Activated CD4-positive, alpha-beta T cell treated with anti-CD3 and anti-CD28 coated beads, Interleukin-2, Interleukin-4, amounts not matched to agents 100 ng/mL and 50 ng/mL, durations not matched to agents 16 hours and 8 hours (primary cell): Measurements from ENCODE around the gene RFC5.
"Not testable (repeated sequence)": the region's sequence is repeated elsewhere in the genome, so short reads cannot be mapped to it uniquely, and the experiment has no call there.

Experiments used
- DNase-seq: peaks from one replicate; pipeline ENCODE4 v3.0.0-alpha.2; 2020; ENCODE audit warnings: low spot score

RFC5 gene

GRCh38 chr12:118016424-118017264 lies at the start of gene RFC5:
Gene RFC5, plus strand, starts transcription at chr12:118016703. Its CDS starts 125 bp downstream, at chr12:118016828.
- DNase-seq: peak; percentile 98

GRCh38 chr12:117967043-117967442 lies 49.5 kb upstream of the RFC5 start:
- DNase-seq: no peak

DNA sequence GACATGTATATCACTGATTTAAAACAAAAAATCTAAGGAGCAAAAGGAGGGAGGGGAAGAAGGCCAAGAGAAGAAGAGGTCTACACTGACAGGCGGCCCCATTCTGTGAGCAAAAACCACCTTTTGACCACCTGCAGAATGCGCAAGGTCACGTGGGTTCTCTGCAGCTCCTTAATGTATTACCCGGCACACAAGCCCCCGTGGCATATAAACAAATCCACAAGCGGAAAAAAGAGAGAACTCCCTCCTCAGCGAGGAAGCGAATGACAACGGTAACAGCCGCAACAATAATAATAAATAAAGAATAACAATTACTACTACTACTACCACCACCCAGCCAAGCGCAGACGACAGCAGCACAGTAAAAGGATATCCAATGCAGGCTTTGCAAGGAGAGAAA lies 49.0 kb upstream of the RFC5 start:
- no peak for DNase-seq

DNA sequence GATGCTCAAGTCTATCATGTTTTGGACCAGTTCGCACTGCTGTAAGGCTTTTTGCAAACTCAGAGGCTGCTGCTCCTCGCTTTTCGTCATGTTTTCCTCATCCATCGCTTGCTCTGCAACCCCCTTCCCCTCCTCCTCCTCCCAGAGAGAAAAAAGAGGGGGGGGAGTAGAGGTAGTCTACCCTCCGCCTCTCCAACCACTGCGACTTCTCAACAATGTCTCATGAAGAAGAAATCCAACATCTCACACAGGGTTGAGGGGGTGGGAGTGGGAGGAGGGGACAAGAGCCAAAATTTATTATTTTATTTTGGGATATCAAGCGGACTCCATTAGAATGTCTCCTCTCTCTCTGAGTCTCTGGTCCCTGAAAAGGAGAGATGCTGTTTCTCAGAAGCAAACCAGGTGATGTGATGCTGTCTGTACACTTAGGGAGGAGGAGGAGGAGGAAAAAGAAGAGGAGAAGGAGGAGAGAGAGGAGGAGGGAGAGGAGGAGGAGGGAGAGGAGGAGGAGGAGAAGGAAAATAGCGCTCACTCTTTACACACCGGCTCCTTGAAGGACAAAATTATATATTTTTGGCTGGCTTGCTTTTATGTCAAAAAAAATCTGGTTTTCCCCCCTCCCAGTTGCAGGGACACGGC lies 48.2 kb upstream of the RFC5 start:
- DNase-seq: no peak

- DNase-seq: peak; percentile 53
Measured at GRCh38 chr12:117968826-117969659, 47.5 kb upstream of the RFC5 start, which contains the start of gene KSR2. Gene KSR2, minus strand, starts transcription at chr12:117968990. Its CDS starts 735 bp downstream, at chr12:117968255.

- no peak for DNase-seq
Measured at GRCh38 chr12:117970334-117970733, 46.2 kb upstream of the RFC5 start.

GRCh38 chr12:117972301-117972700 lies 44.2 kb upstream of the RFC5 start:
- DNase-seq: no peak

DNA sequence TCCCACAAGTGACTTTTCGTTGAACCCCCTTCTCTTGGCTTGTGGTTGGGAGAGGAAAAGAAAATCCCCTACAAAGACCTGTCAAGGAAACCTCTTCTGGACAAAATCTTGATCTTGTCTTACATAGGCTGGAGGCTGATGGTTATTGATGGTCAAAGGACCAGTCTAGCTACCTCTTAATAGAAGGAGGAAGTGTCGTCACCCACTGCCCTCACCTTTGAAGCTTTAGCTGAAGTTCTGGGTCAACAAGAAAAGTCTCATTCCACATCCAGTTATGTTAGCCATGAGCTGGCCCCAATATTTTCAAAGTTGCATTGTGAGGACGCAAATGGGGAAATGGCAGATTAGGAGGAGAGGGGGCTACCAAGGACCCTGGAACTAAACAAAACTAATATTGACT lies 41.5 kb upstream of the RFC5 start:
- DNase-seq: no peak

DNA sequence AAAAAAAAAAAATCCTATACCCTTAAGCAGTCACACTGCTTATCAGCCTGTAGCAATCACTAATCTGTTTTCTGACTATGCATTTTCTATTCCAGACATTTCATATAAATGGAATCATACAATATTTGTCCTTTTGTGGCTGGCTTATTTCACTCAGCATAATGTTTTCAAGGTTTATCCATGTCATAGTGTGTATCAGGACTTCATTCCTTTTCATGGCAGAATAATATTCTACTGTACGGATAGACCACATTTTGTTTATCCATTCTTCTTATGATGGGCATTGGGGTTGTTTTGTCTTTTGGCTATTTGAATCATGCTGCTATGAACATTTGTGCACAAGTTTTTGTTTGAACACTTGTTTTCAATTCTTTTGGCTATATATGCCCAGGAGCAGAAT lies 39.1 kb upstream of the RFC5 start:
- DNase-seq: no peak

DNA sequence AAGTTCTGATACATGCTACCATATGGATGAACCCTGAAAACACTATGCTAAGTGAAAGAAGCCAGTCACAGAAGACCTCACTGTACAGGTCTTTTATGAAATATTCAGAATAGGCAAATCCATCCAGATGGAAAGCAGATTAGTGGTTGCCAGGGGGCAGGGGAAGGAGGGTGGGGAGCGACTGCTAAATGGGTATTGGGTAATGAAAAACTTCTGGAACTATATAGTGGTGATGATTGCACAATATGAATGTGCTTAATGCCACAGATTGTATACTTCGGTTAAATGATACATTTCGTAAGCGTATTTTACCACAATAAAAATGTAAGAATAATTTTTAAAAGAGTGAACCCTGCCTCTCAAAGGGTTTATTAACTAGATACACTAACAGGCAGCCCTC lies 35.9 kb upstream of the RFC5 start:
- DNase-seq: no peak

DNA sequence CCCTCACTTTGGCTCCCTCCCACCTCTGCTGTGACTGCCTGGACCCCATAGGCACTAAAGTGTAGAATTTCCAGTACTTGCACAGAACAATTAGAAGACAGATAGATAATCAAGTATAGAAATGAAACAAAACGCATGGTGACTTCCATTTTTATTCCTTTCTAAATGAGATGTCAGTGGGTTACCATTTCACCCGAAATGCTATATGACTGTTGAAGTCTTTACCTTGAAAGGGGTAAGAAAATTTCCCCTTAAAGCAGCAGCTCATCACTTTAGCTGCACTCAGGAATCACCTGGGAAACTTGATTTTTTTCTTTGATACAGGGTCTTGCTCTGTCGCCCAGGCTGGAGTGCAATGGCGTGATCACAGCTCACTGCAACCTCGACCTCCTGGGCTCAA lies 35.2 kb upstream of the RFC5 start:
- DNase-seq: no peak

GRCh38 chr12:117985182-117985581 lies 31.3 kb upstream of the RFC5 start:
- DNase-seq: no peak

DNA sequence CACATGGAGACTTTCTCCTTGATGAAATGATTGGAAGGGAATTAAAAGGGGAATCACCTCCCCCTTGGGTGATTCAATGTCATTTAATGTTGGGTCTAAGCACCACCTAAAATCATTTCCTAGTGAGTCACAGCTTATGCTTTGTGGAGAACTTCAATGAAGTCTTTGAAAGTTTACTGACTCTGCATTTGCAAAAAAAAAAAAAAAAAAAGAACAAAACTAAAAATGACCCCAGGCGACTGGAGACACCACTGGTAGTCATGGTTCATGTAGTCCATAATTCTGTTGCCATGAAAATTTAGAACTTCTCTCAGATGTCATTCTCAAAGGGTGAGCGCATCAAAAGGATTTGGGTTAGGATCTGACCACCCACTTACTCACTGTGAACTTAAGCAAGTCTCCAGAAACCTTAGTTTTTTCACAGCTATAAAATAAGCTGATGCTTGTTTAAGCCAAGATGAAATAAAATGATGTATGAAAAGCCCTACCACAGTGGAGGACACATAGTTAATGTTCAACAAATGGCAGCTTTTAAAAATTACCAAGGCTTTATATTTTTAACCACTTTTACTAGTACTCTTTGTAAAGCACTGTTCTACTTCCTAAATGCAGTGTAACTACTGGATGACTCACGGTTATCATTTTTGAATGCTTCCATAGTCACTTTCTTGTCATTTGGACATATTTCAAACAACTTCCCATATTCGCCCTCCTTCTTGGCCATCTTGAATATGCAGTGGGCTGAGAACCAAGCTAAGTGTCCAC lies 29.6 kb upstream of the RFC5 start:
- no peak for DNase-seq

DNA sequence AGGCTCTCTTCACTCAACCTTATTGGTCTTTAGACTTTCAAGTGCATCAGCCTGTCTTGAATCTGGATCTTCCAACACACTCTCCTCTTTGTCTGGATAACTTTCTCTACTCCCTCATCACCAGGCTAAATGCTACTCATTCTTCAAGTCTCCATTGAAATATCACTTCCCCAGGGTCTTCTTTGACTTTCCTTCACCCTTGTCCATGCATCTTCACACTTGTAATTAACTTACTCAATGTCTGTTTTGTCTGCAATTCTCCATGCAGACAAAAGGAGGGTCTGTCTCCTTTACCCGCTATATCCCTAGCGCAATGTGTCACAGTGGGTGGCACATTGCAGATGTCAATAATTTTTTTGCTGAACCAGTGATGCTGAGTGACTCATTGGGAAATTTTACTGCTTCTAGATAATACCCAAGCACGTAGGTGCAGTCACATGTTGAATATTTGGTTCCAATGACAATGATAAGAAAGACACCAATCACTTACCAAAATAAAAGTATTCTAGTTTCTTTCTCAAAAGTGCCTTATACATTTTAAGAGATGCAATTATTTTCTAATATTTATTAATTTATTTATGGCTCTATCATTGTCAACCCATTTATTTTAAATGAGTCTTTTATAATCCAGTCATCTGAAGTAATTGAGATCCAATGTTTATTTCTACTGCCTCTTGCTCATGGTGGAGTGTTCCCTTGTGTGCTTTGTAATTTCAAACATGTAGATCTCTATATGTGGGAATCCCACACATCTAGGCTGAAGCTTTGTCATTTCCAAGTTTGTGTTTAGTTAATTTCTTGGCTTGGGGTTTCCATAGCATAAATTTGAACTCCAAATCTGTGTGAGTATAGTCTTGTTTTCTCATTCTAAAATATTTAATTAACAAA lies 21.7 kb upstream of the RFC5 start:
- DNase-seq: no peak

DNA sequence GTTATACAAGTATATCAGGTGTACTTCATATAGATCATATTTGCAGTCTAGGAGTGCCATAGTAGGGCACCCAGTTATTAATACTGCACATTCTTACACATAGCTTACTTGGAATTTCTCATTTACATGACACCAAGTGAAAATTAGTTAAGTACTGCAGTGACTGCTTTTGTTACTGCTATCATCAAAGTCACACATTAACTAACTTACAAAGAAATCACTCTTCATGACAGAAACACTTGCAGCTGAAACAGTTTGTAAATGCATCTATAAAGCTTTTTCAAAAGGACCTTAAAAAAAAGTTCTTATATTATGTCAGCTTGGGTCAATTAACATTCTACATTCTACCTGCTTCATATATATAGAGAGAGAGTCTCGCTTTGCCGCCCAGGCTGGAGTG lies 17.8 kb upstream of the RFC5 start:
- DNase-seq: no peak

- DNase-seq: not testable (repeated sequence)
Measured at GRCh38 chr12:117999806-118000205, 16.7 kb upstream of the RFC5 start.

DNA sequence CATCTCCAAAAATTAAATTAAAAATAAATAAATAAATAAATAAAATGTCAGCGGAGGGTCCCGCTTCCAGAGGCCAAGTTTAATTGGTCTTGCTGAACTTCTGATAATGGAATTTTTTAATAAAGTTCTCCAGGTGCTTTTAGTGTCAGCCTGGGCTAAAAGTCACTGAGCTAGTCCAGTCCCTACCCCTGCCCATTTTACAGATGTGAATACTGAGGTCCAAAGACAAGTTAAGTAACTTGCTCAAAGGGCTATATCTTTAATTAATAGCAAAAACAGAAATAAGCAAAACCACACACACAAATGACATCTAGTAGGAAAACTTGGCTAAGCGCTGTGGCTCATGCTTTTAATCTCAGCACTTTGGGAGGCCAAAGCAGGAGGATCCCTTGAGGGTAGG lies 5.6 kb upstream of the RFC5 start:
- no peak for DNase-seq

- DNase-seq: no peak
Measured at GRCh38 chr12:118011377-118011776, 5.1 kb upstream of the RFC5 start.

GRCh38 chr12:118011961-118012360 lies 4.5 kb upstream of the RFC5 start:
- no peak for DNase-seq

DNA sequence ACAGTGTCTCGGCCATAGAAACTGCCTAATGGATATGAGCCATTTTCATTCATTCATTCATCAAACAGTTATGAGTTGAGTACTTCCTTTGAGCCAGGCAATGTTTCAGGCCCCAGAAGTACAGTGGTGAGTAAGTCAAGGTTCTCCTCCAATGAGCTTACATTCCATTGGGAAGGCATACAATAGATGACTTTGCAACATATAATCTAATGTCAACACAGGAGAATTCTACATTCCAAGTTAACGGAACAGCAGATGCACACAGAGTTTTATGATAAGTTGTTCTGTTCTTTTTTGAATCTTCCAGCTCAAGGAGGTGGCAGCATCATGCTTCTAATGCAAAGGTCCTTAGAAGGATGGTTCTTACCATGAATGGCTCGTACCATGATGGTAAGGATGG lies 3.2 kb upstream of the RFC5 start:
- DNase-seq: no peak

DNA sequence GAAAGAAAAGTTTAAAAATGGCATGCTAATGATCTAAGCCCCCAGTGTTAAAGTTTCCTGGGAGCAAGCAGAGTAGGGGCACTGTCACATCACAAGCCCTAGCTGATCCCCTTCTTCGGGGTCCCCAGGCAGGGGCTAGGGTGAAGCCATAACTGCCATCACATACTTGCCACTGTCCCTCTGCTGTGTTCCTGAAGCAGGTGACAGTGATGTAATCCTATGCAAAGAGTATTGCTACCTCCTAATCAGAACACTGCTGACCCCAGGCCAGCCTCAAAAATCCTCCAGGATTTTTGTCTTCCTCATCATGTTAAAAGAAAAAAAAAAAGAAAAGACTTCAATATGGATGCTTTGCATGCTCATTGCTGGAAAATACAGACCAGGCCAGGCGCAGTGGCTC lies 1.2 kb upstream of the RFC5 start:
- DNase-seq: no peak
